ENCODE results near the gene SLC25A41.

DNA sequence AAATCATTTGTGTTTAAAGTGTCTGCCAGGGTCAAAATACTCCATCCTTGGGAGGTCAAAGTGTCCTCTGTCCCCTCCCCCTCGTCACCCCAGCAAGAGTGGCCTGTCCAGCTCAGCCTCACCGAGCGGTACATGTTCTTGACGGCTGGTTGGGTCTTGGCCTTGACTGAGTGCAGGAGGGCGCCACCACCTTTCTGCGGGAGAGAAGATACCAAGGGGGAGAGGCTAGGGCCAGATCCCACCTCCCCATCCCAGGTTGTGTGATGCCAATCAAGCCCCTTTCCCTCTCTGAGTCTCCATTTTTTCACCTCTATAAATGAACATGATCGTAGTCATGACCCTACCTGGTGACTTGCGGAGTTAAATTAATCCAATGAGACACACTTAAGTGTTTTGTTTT is 36.6 kb upstream of the SLC25A41 start:
- TF ChIP-seq, protein P1, sequence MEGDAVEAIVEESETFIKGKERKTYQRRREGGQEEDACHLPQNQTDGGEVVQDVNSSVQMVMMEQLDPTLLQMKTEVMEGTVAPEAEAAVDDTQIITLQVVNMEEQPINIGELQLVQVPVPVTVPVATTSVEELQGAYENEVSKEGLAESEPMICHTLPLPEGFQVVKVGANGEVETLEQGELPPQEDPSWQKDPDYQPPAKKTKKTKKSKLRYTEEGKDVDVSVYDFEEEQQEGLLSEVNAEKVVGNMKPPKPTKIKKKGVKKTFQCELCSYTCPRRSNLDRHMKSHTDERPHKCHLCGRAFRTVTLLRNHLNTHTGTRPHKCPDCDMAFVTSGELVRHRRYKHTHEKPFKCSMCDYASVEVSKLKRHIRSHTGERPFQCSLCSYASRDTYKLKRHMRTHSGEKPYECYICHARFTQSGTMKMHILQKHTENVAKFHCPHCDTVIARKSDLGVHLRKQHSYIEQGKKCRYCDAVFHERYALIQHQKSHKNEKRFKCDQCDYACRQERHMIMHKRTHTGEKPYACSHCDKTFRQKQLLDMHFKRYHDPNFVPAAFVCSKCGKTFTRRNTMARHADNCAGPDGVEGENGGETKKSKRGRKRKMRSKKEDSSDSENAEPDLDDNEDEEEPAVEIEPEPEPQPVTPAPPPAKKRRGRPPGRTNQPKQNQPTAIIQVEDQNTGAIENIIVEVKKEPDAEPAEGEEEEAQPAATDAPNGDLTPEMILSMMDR (IDR thresholded peaks at IDR 0.05; ENCODE audit: low read length), result no peak
- no peak for TF ChIP-seq EZH2 (IDR thresholded peaks at IDR 0.05; ENCODE audit: borderline replicate concordance, low read length)
